Spleen (tissue), 11 donors: Measurements from ENCODE around the gene LTV1. TPM values are rescaled to one million over a fixed set of nuclear protein-coding genes. Genes with fewer than 3 reads are reported as not detected.

Experiments
- DNase-seq: peaks from one replicate; pipeline ENCODE4 v3.0.0-alpha.2; 2020
- H3K27ac ChIP-seq, 8 donors: fragments of 200-600 bp; sonication (generic) in 7 of 8; 1 replicate in 4 of 8; 2 replicates in 4 of 8; pipeline versions ENCODE4 v1.5.0 to v1.8.0; 2016 to 2021; ENCODE audit warnings: inconsistent platforms in 4 of 8, mild to moderate bottlenecking in 4 of 8, moderate library complexity in 1 of 8
- H3K27me3 ChIP-seq, 7 donors: fragments of 200-600 bp; sonication (generic) in 6 of 7; replicated peaks in 1 of 7; 1 replicate in 4 of 7; 2 replicates in 3 of 7; pipeline versions ENCODE4 v1.5.0 to v1.8.0; 2016 to 2021; ENCODE audit warnings: inconsistent platforms in 3 of 7, mild to moderate bottlenecking in 1 of 7
- H3K36me3 ChIP-seq, 6 donors: fragments of 200-600 bp; sonication (generic) in 5 of 6; 1 replicate in 4 of 6; 2 replicates in 2 of 6; pipeline versions ENCODE4 v1.5.0 to v1.8.0; 2016 to 2021; ENCODE audit warnings: inconsistent platforms in 2 of 6
- H3K4me1 ChIP-seq, 6 donors: fragments of 200-600 bp; sonication (generic) in 5 of 6; 1 replicate in 3 of 6; 2 replicates in 3 of 6; pipeline versions ENCODE4 v1.5.0 to v1.8.0; 2016 to 2021; ENCODE audit warnings: inconsistent platforms in 3 of 6
- H3K4me3 ChIP-seq, 8 donors: fragments of 200-600 bp; sonication (generic) in 7 of 8; 1 replicate in 4 of 8; 2 replicates in 4 of 8; pipeline versions ENCODE4 v1.5.0 to v1.8.0; 2016 to 2021; ENCODE audit warnings: inconsistent platforms in 4 of 8, mild to moderate bottlenecking in 4 of 8, moderate library complexity in 2 of 8
- H3K9me3 ChIP-seq, 8 donors: fragments of 200-600 bp; sonication (generic) in 7 of 8; 1 replicate in 4 of 8; 2 replicates in 4 of 8; pipeline versions ENCODE4 v1.5.0 to v1.8.0; 2016 to 2021; ENCODE audit warnings: inconsistent platforms in 4 of 8
- CTCF ChIP-seq, 11 experiments: fragments of 200-600 bp in 7 of 11; fragments of 450-650 bp in 4 of 11; sonication (generic) in 4 of 11; IDR thresholded peaks in 8 of 11; conservative IDR thresholded peaks in 3 of 11; 1 replicate in 7 of 11; 2 replicates in 4 of 11; pipeline versions ENCODE4 v1.4.0 to v1.8.0; 2016 to 2021; ENCODE audit warnings: antibody characterized with exemption in 11 of 11, inconsistent platforms in 4 of 11, mild to moderate bottlenecking in 1 of 11
- POLR2A ChIP-seq, 3 donors: fragments of 450-650 bp; IDR thresholded peaks; one replicate each; pipeline ENCODE4 v1.5.1; 2017; ENCODE audit warnings: antibody characterized with exemption in 3 of 3, mild to moderate bottlenecking in 1 of 3
- POLR2AphosphoS5 ChIP-seq, 3 donors: sonication (generic); formaldehyde crosslinking; IDR thresholded peaks; one replicate each; pipeline ENCODE4 v1.5.1; 2017; ENCODE audit warnings: antibody characterized with exemption in 3 of 3
- WGBS, 5 donors: extraction: QIAGEN DNeasy Blood & Tissue Kit in 3 of 5; methylation state at CpG; one replicate each; pipeline versions ENCODE4 v1.1.5 to v1.1.7; 2013 to 2018; 5-methylcytosine and 5-hydroxymethylcytosine counted together
- intact Hi-C: fragments of 100-400 bp; cut with DNase I; formaldehyde crosslinking; loops from one replicate; pipeline ENCODE4 v1.15.0; 2023; ENCODE audit warnings: low total_unique reads
- polyA plus RNA-seq, 3 donors: library from polyadenylated mRNA; stranded (reverse); fragments of 200-250 nt; gene quantifications; one replicate each; pipeline ENCODE4 v1.2.1, GENCODE V29; 2013
- total RNA-seq, 7 donors: library from RNA; depleted of rRNA in 3 of 7; stranded (reverse); fragments of >200 nt in 3 of 7; fragmentation: NEBNext Ultra II Directional in 4 of 7; extraction: Animal tissue kit (Norgen Biotek cat#: 25700) in 4 of 7; gene quantifications; one replicate each; pipeline versions ENCODE4 v1.1.0 to v1.2.1, GENCODE V29; 2016 to 2021
- donor health status: healthy with polysubstance abuse.
- donor health status: DM: no; HTN: no; CAD: no; lungs with moderate emphysema.
- donor health status: DM: no; HTN: no; CAD: no.
- donor health status: Bipolar disorder and iron deficiency.
- donor health status: healthy.
- donor health status: DM: no; HTN: no; CAD: no.
- donor health status: DM: yes; HTN: yes; CAD: no.

Gene LTV1
- total and polyA plus RNA-seq, 10 donors: 12.4 to 25.8 (median 19.8) TPM

GRCh38 chr6:143900358-143900757 lies 57.2 kb downstream of the LTV1 start:
- peaks cover 0 to 18% (median 5%) of the 10 kb centered on the region in 6 donors for H3K4me1 ChIP-seq
- no peaks in the 10 kb centered on the region for H3K9me3 ChIP-seq
- H3K27ac ChIP-seq: no peak overlapping the region
- H3K4me3 ChIP-seq: no peak overlapping the region
- WGBS, 5 donors: 81 to 94% (median 88%) methylated on average over 2 of the region's 2 CpGs
- H3K36me3 ChIP-seq: no peaks in the 10 kb centered on the region
- no peak for TF ChIP-seq CTCF (IDR thresholded peaks at IDR 0.05 in 8 of 11, conservative IDR thresholded peaks at IDR 0.05 in 3 of 11)
- no peak for TF ChIP-seq POLR2AphosphoS5 (IDR thresholded peaks at IDR 0.05)
- TF ChIP-seq POLR2A (IDR thresholded peaks at IDR 0.05): no peak
- DNase-seq: no peak
- intact Hi-C loops: no loop called here
- H3K27me3 ChIP-seq: no peaks in the 10 kb centered on the region

GRCh38 chr6:143901885-143902750 lies 59.0 kb downstream of the LTV1 start:
- TF ChIP-seq CTCF (IDR thresholded peaks at IDR 0.05 in 8 of 11, conservative IDR thresholded peaks at IDR 0.05 in 3 of 11) (no peak), POLR2AphosphoS5 (IDR thresholded peaks at IDR 0.05) (peak in 1 of 3 donors; percentile 58)
- H3K36me3 ChIP-seq: no peaks in the 10 kb centered on the region
- DNase-seq: no peak
- intact Hi-C loops: no loop called here
- H3K27ac ChIP-seq: peak overlapping the region in 6 of 8 donors; percentile 6 to 65 (median 40)
- H3K9me3 ChIP-seq: peaks cover 0 to 4% (median 0%) of the 10 kb centered on the region in 8 donors
- H3K4me3 ChIP-seq: no peak overlapping the region
- H3K27me3 ChIP-seq: no peaks in the 10 kb centered on the region
- WGBS, 5 donors: 25 to 53% (median 40%) methylated on average over 6 of the region's 6 CpGs
- H3K4me1 ChIP-seq: peaks cover 0 to 18% (median 5%) of the 10 kb centered on the region in 6 donors

GRCh38 chr6:143902827-143903226 lies 59.7 kb downstream of the LTV1 start:
- DNase-seq: no peak
- WGBS, 5 donors: 86 to 98% (median 93%) methylated on average over 2 of the region's 2 CpGs
- intact Hi-C loops: no loop called here

More at GRCh38 chr6:143902827-143903226, 59.7 kb downstream of the LTV1 start:
- no peak overlapping the region for H3K4me3 ChIP-seq
- no peak for TF ChIP-seq POLR2AphosphoS5 (IDR thresholded peaks at IDR 0.05)
- no peak for TF ChIP-seq POLR2A (IDR thresholded peaks at IDR 0.05)
- no peak for TF ChIP-seq CTCF (IDR thresholded peaks at IDR 0.05 in 8 of 11, conservative IDR thresholded peaks at IDR 0.05 in 3 of 11)
- peaks cover 0 to 5% (median 0%) of the 10 kb centered on the region in 8 donors for H3K9me3 ChIP-seq
- no peaks in the 10 kb centered on the region for H3K27me3 ChIP-seq
- H3K4me1 ChIP-seq: peaks cover 0 to 18% (median 5%) of the 10 kb centered on the region in 6 donors
- peak overlapping the region in 4 of 8 donors; percentile 39 to 65 (median 52) for H3K27ac ChIP-seq
- no peaks in the 10 kb centered on the region for H3K36me3 ChIP-seq
